ENCODE results near the gene LRP5.
"Not testable (repeated sequence)": the region's sequence is repeated elsewhere in the genome, so short reads cannot be mapped to it uniquely, and the experiment has no call there.

The LRP5 gene

GRCh38 chr11:68282141-68282860, 30.1 kb upstream of the LRP5 start:
- DNase-seq (ENCODE audit: low read depth in 1 of 2, low spot score in 1 of 2), result no peak

- DNase-seq (ENCODE audit: low read depth in 1 of 2, low spot score in 1 of 2), result no peak
These were observed 29.5 kb upstream of the LRP5 start for GRCh38 chr11:68282861-68283230.

DNA sequence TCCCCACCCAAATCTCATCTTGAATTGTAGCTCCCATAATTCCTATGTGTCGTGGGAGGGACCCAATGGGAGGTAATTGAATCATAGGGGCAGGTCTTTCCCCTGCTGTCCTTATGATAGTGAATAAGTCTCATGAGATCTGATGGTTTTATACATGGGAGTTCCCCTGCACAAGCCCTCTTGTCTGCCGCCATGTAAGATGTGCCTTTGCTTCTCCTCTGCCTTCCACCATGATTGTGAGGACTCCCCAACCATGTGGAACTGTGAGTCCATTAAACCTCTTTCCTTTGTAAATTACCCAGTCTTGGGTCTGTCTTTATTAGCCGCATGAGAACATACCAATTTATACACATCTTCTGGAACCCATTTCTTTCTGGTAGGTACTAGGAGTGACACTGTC, 27.8 kb upstream of the LRP5 start:
- DNase-seq (ENCODE audit: low read depth in 1 of 2, low spot score in 1 of 2), result not testable (repeated sequence)

DNA sequence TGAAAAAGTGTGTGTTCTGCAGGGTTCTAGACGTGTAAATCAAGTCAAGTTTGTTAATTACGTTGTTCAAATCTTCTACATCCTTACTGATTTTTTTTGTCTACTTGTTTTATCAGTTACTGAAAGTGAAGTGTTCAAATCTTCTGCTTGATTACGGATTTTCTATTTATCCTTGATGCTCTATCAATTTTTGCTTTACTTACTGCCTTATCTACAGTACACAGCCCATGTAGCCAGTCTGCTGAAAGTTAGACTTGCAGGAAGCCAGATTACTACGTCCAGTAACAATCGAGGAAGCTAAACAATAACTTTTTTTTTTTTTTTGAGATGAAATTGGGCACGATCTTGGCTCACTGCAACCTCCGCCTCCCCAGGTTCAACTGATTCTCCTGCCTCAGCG, 25.0 kb upstream of the LRP5 start:
- no peak for DNase-seq (ENCODE audit: low read depth in 1 of 2, low spot score in 1 of 2)

GRCh38 chr11:68289456-68289855, 22.9 kb upstream of the LRP5 start:
- no peak for DNase-seq (ENCODE audit: low read depth in 1 of 2, low spot score in 1 of 2)

DNA sequence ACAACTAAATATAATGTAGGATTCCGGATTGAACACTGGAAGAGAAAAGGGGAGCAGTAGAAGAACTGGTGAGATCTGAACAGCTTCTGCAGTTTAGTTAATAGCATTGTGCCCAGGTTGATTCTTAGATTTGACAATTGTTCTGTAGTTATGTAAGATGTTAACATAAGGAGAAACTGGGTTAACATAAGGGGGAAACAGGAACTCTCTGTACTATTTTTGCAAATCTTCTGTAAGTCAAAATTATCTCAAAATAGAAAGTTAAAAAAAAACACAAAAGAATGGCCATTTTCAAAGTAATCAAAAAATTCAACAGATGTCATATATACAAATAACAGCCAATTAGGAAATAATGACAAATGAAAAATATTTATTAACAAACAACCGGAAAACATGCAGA, 18.7 kb upstream of the LRP5 start:
- no peak for DNase-seq (ENCODE audit: low read depth in 1 of 2, low spot score in 1 of 2)

DNA sequence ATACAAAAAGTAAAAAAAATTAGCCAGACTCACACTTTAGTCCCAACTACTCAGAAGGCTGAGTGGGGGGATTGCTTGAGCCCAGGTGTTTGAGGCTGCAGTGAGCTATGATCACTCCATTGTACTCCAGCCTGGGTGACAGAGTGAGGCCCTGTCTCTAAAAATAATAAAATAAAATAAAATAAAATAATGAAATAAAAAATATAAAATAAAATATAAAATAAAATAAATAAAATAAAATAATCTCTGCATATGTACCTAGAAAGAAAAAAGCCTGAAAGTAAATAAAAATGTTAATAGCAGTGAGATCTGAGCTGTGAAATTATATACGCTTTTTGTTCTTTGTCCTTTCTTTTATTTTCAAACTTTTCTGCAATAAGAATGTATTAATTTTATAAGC, 17.1 kb upstream of the LRP5 start:
- DNase-seq (ENCODE audit: low read depth in 1 of 2, low spot score in 1 of 2), result no peak

- DNase-seq (ENCODE audit: low read depth in 1 of 2, low spot score in 1 of 2), result no peak
These were observed 16.5 kb upstream of the LRP5 start for GRCh38 chr11:68295940-68296339.

DNA sequence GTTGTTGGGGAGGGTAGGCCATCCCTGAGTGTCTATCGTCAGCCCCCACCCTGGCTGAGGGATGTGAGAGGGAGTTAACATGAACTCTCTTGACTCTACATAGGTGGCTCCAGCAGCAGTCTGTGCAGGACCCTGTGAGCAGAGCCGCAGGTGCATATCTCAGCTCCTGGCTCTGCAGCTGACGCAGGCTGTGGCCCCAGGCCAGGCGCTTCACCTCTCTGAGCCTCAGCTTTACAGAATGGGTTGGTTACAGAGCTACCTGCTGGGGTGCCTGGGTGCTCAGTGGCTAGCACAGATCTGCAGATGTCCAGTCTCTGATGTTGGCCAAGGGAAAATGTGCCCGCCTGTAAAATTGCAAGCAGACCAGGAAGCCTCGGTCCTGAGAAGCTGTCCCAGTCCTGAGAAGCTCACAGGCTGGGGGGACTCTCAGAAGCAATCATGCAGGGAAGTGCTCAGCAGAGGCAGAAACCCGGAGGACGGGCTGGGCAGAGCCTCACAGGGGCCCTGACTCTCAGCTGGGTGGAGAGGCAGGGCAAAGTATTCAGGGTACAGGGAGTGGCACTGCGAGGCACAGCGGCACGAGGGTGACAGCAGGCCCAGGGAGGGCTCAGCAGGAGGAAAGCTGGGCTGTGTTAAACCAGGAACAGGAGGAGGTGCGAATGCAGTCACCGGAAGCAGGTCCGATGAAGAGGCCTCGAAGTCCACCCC, 15.9 kb upstream of the LRP5 start:
- DNase-seq (ENCODE audit: low read depth in 1 of 2, low spot score in 1 of 2), result no peak

DNA sequence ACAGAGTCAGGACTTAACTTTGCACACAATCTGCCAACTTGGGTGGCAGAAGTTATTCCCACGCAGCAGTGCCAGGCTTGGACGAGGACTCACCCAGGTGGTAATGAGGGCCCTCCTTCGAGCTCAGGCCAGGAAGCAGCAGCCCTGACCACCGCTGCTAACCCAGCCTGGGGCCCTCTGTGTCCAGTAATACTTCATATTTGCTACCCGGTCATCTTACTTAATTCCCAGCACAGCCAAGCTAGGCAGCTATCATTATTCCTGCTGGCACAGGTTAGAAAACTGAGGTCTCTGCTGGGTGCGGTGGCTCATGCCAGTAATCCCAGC, 15.4 kb upstream of the LRP5 start:
- DNase-seq (ENCODE audit: low read depth in 1 of 2, low spot score in 1 of 2), result no peak

DNA sequence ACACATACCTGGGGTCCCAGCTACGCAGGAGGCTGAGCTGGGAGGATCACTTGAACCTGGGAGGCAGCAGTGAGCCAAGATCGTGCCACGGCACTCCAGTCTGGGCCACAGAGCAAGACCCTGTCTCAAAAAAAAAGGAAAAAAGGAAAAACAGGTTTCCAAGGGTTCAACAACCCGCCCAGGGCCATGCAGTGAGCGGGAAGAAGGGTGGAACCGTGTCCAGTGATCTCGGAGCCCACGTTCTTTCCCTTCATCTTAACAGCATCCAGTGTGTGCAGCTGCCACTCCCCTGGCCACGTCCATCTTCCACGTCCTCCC, 14.9 kb upstream of the LRP5 start:
- DNase-seq (ENCODE audit: low read depth in 1 of 2, low spot score in 1 of 2), result no peak

- peak; percentile 48 to 61 for DNase-seq (ENCODE audit: low read depth in 1 of 2, low spot score in 1 of 2)
These were observed 14.4 kb upstream of the LRP5 start for GRCh38 chr11:68297812-68298658.

- no peak for DNase-seq (ENCODE audit: low read depth in 1 of 2, low spot score in 1 of 2)
These were observed 13.5 kb upstream of the LRP5 start for GRCh38 chr11:68298659-68299516.

DNA sequence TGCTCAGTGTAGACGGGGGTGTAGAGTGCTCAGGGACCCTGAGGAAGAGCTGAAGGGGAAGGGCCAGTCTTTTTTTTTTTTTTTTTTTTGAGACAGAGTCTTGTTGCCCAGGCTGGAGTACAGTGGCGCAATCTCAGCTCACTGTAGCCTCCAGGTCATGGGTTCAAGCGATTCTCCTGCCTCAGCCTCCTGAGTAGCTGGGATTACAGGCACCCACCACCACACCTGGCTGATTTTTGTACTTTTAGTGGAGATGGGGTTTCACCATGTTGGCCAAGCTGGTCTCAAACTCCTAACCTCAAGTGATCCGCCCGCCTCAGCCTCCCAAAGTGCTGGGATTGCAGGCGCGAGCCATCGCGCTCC, 12.9 kb upstream of the LRP5 start:
- not testable (repeated sequence) for DNase-seq (ENCODE audit: low read depth in 1 of 2, low spot score in 1 of 2)

- DNase-seq (ENCODE audit: low read depth in 1 of 2, low spot score in 1 of 2), result no peak
These were observed 12.1 kb upstream of the LRP5 start for GRCh38 chr11:68300076-68300830.

DNA sequence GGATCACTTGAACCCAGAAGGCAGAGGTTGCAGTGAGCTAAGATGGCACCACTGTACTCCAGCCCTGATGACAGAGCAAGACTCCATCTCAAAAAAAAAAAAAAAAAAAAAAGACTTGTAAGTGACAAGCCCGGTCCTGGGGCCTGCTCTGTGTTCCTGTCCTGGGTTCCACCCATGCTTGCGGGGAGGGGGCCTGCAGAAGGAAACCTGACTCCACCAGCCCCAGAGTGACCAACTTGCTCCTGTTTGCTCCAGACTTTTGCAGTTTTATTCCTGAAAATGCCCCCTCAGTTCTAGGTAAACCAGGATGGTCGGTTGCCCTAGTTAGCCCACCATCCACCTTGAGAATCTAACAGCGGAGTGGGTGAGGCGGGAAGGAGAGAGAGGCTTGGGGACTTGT, 10.1 kb upstream of the LRP5 start:
- no peak for DNase-seq (ENCODE audit: low read depth in 1 of 2, low spot score in 1 of 2)

DNA sequence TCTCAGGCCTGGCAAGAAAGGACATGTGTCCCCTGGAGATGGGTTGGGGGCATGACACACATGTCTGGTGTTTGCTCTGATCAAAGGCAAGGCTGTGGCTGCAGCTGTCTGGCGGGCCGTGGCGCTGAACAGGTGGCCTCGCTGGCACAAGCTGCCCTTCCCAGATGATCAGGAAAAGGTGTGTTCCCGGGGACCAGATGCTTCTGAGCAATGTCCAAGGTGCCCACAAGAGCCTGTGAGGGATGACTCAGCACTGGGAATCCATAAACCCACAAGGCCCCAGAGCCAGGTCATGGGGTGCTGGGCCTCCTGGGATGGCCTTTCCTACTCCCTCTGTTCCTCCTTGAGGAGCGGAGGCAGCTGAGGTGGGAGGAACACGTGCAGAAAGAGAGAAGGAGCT, 9.7 kb upstream of the LRP5 start:
- DNase-seq (ENCODE audit: low read depth in 1 of 2, low spot score in 1 of 2), result no peak

- no peak for DNase-seq (ENCODE audit: low read depth in 1 of 2, low spot score in 1 of 2)
These were observed 9.3 kb upstream of the LRP5 start for GRCh38 chr11:68303083-68303482.

- DNase-seq (ENCODE audit: low read depth in 1 of 2, low spot score in 1 of 2), result no peak
These were observed 8.2 kb upstream of the LRP5 start for GRCh38 chr11:68303982-68304780.

GRCh38 chr11:68306636-68307035, 5.8 kb upstream of the LRP5 start:
- DNase-seq (ENCODE audit: low read depth in 1 of 2, low spot score in 1 of 2), result no peak

Data from stimulated activated CD4-positive, alpha-beta T cell treated with anti-CD3 and anti-CD28 coated beads, Interleukin-15, amount 100 ng/mL, for 1 hour (primary cell).